Endometrium (tissue), 2 donors: ENCODE measurements around the gene CIAO3.
"Not testable (repeated sequence)": the region's sequence is repeated elsewhere in the genome, so short reads cannot be mapped to it uniquely, and the experiment has no call there.

Source experiments
- FAIRE-seq: peaks from 2 replicates; lab custom pipeline; 2012; peaks lifted over from hg19 to GRCh38; lab: Jason Lieb, UNC
- donor health status: control.
- donor health status: control.

CIAO3 gene

DNA sequence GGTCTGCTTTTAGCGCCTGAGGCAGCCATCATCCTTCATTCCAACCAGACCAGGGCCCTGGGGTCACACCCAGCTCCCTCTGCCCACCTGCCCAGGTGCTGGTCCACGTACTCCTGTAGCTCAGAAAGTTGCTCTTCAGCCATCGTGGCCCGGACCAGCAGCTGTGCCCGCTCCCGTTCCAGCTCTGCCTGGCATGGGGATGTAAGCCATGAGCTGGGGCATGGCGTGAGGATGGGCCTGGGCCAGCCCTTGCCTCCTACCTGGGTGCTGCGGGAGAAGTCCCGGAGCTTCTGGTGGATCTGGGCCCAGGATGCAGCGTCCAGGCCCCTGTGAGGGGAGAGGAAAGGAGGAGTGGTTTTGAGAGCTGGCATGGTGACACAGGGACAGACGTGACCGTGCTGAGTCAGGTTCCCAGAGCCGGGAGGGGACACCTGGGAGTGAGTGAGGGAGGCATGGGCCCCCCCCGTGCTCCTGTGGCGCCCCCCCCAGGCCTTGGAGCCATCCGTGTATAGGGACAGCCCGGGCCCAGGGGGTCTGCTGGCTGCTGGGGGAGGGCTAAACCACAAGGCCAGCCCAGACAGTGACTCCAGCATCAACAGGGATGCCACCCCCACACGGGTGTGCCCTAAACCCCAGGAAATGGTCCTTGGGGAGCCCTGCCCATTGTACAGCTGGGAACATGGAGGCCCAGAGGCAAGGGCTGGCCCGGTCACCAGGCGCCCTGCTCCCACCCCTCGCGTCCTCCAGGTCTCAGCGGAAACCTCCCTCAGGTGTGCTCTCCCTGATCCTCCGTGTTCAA is 17.8 kb downstream of the CIAO3 start:
- no peak for FAIRE-seq

GRCh38 chr16:721765-722540 is 18.8 kb downstream of the CIAO3 start:
- FAIRE-seq, result no peak

GRCh38 chr16:720990-721764 is 19.6 kb downstream of the CIAO3 start, which contains the start of gene ANTKMT:
Gene ANTKMT, plus strand, starts transcription at chr16:721146. Its CDS starts 129 bp downstream, at chr16:721275.
- FAIRE-seq, result no peak

DNA sequence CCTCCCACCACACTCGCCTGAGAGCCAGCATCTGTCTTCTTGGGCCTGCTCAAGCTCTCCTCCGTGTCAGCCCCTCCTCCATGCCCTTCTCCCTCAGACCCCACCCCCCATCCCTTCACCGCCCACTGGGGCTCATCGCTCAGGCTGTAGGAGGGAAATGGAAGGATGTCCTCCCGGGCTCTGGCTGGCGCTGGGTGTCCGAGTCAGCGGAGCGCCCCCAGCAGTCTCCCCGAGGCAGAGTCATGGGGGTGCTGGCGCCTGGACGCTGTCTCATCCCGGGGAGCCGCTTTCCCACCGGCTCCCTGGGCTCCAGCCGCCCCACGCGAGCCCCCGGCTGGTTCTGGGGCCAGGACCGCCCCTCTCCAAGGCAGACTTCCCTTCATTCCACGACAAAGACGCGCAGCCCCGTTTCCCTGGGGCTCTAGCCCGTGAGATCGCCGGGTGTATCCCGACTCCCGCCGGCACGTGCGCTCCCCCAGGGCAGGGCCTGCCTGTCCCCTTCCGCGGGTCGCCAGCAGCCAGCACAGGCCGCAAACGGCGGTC is 20.3 kb downstream of the CIAO3 start:
- no peak for FAIRE-seq

DNA sequence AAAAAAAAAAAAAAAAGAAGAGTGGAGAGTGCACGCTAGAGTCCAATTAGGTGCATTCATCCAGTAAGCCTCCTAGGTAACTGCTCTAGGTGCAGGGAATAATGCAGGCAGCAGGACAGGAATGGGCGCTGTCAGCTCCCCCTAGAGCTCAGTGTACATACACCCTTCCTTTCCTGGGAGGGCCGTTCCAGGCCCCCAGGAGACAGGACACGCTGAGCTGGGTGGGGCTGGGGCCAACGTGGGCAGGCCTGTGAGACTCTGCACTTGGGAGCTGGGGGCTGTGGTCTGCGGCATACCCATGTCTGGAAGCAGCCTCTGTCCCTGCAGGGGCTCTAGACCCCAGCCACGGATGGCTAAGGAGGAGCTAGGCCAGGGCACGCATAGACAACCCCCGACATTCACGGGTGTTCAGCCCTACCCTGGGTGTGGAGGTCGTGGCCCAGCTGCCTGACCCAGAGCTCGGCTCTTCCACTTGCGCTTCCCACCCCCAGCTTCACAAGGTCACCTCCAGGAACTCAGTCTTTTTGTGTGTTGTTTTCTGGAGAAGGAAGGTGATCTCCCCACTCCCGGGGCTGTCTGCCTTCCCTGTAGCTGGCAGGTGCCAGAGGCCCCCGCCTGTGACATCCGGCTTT is 20.9 kb downstream of the CIAO3 start:
- FAIRE-seq, result no peak

DNA sequence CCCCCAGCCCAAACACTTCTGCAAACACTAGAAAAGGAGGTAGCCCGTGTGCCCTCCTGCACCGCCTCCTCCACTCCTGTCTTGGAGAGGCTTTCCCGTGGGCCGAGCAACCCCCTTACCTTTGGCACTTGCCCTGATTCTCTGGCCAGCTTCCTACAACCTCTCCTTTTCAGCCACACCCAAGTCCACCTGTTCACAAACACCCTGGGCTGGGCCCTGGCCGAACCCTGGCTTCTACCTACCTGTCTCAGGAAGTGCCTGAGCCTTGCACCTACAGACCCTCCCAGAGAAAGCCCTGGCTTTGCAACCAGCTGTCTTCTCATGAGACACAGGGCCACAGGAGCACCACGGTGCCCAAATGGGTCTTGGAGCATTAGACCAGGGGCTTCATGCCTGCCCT is 21.9 kb downstream of the CIAO3 start:
- FAIRE-seq, result no peak

GRCh38 chr16:718389-718788 is 22.4 kb downstream of the CIAO3 start:
- no peak for FAIRE-seq

DNA sequence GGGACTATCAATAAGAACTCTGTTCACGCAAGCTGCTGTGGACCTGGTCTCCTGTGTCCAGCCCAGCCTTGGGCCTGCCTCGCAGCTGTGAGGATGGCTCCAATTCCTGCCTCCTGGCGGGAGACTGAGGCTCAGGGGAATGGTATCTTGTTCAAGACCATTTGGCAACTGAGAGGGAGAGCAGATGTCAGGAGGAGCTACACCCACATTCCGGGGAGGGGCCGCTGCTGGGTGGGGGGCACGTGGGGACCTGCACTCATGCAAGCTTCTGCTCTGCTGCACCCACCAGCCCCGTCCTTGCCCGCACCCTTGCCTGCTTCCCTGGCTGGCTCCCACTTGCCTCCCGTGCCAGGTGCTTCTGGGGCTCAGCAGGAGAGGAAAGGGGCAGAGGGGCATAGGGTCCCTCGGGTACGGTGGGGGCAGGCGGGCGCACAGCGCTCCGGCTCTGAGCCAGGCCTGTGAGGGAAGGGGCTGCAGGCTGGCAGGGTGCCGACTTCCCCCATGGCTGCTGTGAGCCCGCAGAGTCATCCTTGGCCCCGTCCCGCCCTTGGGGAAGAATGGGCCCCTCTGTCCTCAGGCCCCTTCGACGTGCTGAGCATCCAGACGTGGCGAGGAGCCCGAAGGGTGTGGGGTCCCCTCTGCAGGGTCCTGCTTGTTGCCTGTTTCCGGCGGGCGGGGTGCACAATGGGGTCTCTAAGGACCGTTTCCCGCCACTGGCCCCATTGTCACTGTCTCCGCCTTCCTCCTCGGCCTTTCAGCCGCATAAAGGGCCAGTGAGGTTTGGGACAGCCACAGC is 23.1 kb downstream of the CIAO3 start:
- no peak for FAIRE-seq

DNA sequence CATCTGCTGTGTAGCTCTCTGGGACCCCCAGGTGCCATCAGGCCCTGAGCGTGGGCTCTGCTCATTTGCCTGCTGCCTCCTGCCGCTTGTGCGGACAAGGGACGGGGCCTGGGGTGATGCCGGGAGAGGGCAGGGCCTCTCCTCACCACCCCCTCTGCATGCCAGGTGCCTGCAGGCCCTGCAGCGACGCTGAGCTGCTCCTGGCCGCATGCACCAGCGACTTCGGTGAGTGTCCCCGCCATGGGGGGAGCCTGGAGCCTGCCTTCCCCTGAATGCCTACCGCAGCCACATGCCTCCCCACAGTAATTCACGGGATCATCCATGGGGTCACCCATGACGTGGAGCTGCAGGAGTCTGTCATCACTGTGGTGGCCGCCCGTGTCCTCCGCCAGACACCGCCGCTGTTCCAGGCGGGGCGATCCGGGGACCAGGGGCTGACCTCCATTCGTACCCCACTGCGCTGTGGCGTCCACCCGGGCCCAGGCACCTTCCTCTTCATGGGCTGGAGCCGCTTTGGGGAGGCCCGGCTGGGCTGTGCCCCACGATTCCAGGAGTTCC is 23.9 kb downstream of the CIAO3 start:
- FAIRE-seq, result no peak

DNA sequence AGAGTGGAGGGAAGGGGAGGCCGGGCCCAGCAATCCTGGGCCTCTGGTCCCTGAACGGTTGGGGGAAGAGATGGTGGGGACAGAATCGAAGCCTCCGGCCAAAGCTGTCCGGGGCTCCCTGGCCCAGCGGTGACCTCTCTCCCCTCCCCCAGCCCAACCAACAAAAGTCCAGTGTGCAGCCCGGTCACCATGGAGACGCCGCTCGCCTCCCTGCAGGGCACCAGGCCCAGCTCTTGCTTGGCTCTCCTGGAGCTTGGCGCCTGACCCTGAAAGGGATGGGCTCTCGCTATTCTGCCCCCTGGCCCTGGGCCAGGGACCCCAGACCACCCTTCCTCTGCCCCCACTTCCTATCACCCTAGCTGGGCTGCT is 24.6 kb downstream of the CIAO3 start:
- no peak for FAIRE-seq

DNA sequence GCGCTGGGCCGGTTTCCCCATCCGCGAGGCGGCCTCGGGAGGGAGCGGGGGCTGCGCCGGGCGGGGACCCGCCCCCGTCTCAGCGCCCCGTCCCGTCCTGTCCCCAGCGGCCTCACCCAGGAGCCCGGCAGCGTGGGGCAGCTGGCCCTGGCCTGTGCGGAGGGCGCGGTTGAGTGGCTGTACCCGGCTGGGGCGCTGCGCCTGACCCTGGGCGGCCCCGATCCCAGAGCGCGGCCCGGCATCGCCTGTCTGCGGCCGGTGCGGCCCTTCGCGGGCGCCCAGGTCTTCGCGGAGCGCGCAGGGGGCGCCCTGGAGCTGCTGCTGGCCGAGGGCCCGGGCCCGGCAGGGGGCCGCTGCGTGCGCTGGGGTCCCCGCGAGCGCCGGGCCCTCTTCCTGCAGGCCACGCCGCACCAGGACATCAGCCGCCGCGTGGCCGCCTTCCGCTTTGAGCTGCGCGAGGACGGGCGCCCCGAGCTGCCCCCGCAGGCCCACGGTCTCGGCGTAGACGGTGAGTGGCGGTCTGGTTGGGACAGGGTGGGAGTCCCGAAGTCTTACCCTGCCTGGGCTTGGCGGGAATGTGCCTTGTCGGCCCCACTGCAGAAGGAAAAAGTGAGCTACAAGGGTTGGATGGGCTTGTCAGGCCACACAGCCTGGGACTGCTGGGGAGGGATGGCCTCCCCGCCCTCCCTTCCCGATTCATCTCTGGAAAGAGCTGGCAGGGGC is 25.2 kb downstream of the CIAO3 start:
- no peak for FAIRE-seq

GRCh38 chr16:714558-715476 is 26.0 kb downstream of the CIAO3 start, which contains the start of gene METRN:
Gene METRN, plus strand, starts transcription at chr16:715118. Its CDS starts 172 bp downstream, at chr16:715290.
- FAIRE-seq, result no peak

DNA sequence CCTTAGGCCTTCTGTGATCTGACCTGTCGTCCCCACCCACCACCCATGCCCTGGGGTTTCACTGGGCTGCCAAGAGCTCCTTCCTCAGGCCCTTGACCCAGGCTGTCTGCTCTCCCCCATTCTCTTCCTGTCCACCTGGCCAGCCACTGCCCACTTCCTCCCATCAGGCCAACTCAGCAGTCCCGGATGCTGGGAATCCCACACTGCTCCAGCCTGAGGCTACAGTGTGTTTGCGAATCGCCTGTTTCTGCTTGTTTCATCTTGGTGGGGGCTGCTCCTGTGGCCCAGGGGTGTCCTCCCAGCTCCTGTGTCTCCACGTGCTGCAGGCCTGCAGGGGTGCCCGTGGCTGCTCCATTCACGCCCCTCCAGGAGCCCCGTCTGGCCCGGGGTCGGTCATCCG is 26.7 kb downstream of the CIAO3 start:
- no peak for FAIRE-seq

DNA sequence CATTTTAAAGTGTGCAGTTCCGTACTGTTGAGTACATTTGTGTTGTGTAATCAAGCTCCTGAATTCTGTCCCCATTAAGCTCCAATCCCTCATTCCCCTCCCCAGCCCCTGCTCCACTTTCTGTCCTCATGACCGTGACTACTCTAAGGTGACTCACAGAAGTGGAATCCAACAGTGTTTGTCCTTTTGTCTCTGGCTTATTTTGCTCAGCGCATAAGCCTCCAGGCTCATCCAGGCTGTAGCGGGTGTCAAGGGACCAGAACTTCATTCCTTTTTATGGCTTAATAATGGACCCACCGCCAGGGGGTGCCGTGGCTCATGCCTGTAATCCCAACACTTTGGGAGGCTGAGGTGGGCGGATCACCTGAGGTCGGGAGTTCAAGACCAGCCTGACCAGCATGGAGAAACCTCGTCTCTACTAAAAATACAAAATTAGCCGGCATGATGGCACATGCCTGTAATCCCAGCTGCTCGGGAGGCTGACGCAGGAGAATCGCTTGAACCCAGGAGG is 28.0 kb downstream of the CIAO3 start:
- FAIRE-seq, result not testable (repeated sequence)

DNA sequence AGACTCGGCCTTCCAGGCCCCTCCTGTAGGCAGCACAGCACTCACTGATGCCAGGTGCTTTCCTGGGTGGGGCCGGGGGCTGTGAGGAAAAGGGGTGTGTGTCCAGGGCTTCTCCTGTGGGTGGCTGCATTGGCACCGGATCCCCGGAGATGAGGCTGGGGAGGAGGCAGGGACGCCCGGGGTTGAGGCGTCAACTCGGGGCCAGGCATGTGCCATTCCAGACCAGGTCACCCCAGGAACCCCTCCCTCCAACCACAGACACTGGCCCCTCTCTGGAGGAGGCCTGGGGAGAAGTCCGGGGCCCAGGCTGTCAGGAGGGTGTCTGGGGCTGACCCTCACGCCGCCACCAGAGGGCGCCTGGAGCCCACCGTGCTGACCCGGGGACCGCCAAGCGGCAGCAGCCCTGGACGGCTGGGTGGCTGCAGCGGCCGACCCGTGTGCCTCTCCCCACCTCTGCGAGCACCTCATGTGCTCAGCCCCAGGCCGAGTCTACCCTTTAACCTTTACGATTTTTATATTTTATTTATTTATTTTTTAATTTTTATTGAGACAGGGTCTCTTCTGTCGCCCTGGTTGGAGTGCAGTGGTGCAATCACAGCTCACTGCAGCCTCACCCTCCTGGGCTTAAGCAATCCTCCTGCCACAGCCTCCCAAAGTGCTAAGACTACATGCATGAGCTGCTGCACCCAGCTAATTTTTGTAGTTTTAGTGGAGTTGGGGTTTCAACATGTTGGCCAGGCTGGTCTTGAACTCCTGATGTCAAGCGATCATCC is 29.1 kb downstream of the CIAO3 start:
- no peak for FAIRE-seq

GRCh38 chr16:711084-711483 is 29.7 kb downstream of the CIAO3 start:
- no peak for FAIRE-seq

- no peak for FAIRE-seq
Observed at GRCh38 chr16:710500-711075, 30.2 kb downstream of the CIAO3 start.
